Activated naive CD4-positive, alpha-beta T cell treated with anti-CD3 and anti-CD28 coated beads for 36 hours (primary cell): ENCODE results near the gene ERRFI1. TPM values are rescaled to one million over a fixed set of nuclear protein-coding genes. Genes with fewer than 3 reads are reported as not detected.

Experiments used
- CTCF ChIA-PET: fragments of 350-600 bp; sonication (Branson Sonifier 250); formaldehyde crosslinking; loops from one replicate; lab custom pipeline; 2021; ENCODE audit warnings: antibody characterized with exemption; lab: Charles Lee
- DNase-seq: peaks from one replicate; pipeline ENCODE4 v3.0.0-alpha.2; 2020
- H3K27ac Mint-ChIP-seq: one replicate; pipeline ENCODE4 v1.8.0; 2021; ENCODE audit warnings: mild to moderate bottlenecking, mixed read lengths
- H3K27me3 Mint-ChIP-seq: one replicate; pipeline ENCODE4 v1.8.0; 2021; ENCODE audit warnings: low read depth, mixed read lengths
- H3K36me3 Mint-ChIP-seq: one replicate; pipeline ENCODE4 v1.8.0; 2021; ENCODE audit warnings: low read depth, mixed read lengths
- H3K4me1 Mint-ChIP-seq: one replicate; pipeline ENCODE4 v1.8.0; 2021; ENCODE audit warnings: low read depth, mixed read lengths
- H3K4me3 Mint-ChIP-seq: one replicate; pipeline ENCODE4 v1.8.0; 2021; ENCODE audit warnings: mild to moderate bottlenecking, moderate library complexity, mixed read lengths
- H3K9me3 Mint-ChIP-seq: one replicate; pipeline ENCODE4 v1.8.0; 2021; ENCODE audit warnings: mixed read lengths
- intact Hi-C: fragments of 100-400 bp; cut with micrococcal nuclease; formaldehyde crosslinking; loops from one replicate; pipeline ENCODE4 v1.15.1; 2023
- total RNA-seq, 2 experiments: library from RNA; stranded (reverse); gene quantifications; one replicate each; pipeline ENCODE4 v1.2.3, GENCODE V29; 2021

Gene ERRFI1
- total RNA-seq, 2 experiments from 2014 or later = 0.77 to 0.95 TPM

DNA sequence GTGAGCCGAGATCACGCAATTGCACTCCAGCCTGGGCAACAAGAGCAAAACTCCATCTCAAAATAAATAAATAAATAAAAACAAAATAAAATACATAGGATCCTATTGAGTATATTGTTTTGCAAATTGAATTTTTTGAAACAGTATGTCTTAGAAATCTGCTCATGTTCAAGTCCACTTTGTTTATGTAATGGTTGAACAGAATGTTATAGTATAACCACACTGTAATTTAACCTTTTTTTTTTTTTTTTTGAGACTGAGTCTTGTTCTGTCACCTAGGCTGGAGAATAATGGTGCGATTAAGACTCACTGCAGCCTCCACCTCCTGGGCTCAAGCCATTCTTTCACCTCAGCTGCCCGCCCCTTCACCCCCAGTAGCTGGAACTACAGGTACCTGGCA lies 33.2 kb downstream of the ERRFI1 start:
- Mint-ChIP-seq H3K27me3 (no peaks in the 10 kb centered on the region), H3K36me3 (peaks cover 17% of the 10 kb centered on the region), H3K27ac (no peak overlapping the region), H3K9me3 (peaks cover 1% of the 10 kb centered on the region), H3K4me3 (no peak overlapping the region), H3K4me1 (no peaks in the 10 kb centered on the region)
- intact Hi-C loops = no loop called here
- CTCF ChIA-PET = no interaction called here
- no peak for DNase-seq

DNA sequence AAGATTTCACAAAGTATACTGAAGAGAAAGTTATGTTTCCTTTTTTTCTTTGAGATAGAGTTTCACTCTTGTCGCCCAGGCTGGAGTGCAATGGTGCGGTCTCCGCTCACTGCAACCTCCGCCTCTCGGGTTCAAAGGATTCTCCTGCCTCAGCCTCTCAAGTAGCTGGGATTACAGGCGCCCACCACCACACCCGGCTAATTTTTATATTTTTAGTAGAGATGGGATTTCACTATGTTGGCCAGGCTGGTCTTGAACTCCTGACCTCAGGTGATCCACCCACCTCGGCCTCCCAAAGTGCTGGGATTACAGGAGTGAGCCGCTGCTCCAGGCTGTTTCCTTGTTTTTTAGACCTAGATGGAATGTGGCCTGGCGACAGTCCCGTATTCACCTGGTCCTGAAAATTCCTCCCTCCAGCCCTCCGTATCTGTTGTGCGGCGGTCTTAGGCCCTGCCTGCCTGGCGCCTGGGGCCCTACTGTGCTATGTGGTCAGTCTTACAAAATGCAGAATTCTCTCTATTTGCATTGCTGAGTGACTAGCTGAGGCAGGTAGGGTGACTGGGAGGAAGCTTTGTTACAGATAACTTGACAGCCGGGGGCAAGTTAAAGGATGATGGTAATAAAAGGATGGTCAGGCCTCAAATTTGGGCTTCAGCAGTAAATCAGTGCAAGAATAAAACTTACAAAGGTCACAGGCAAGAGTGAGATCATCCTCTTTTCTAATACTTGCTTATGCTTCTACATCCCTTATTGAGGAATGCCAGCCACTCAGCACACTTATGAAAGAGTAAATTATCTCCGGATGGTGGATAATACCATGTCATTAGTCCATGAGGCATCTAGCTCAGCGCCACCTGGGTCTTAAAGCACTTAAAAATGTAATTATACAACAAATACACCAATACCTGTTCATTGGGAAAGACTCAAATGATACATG lies 34.3 kb downstream of the ERRFI1 start:
- H3K4me1 Mint-ChIP-seq = no peaks in the 10 kb centered on the region
- intact Hi-C loops = no loop called here
- no peaks in the 10 kb centered on the region for H3K9me3 Mint-ChIP-seq
- no peak overlapping the region for H3K27ac Mint-ChIP-seq
- CTCF ChIA-PET = interaction anchor here (1.0 kb wide), 1 partner anchor 23 kb away, joined by 3 read pairs; no protein-coding TSS in a partner anchor
- H3K4me3 Mint-ChIP-seq = no peak overlapping the region
- peaks cover 19% of the 10 kb centered on the region for H3K36me3 Mint-ChIP-seq
- H3K27me3 Mint-ChIP-seq = no peaks in the 10 kb centered on the region
- no peak for DNase-seq

GRCh38 chr1:7989762-7990428 lies 36.2 kb downstream of the ERRFI1 start:
- intact Hi-C loops = no loop called here
- H3K4me1 Mint-ChIP-seq = no peaks in the 10 kb centered on the region
- H3K4me3 Mint-ChIP-seq = no peak overlapping the region
- no peaks in the 10 kb centered on the region for H3K27me3 Mint-ChIP-seq
- CTCF ChIA-PET = interaction anchor here (1.1 to 1.8 kb wide), 2 partner anchors 14 to 25 kb away, joined by 3 to 6 read pairs; no protein-coding TSS in a partner anchor
- H3K36me3 Mint-ChIP-seq = peaks cover 29% of the 10 kb centered on the region
- peak overlapping the region; percentile 42 for H3K27ac Mint-ChIP-seq
- H3K9me3 Mint-ChIP-seq = no peaks in the 10 kb centered on the region
- DNase-seq = no peak

- intact Hi-C loops = no loop called here
- no peaks in the 10 kb centered on the region for H3K4me1 Mint-ChIP-seq
- H3K9me3 Mint-ChIP-seq = no peaks in the 10 kb centered on the region
- H3K27ac Mint-ChIP-seq = no peak overlapping the region
- CTCF ChIA-PET = interaction anchor here (0.7 to 1.8 kb wide), 2 partner anchors 27 to 177 kb away, joined by 6 read pairs; no protein-coding TSS in a partner anchor
- peaks cover 36% of the 10 kb centered on the region for H3K36me3 Mint-ChIP-seq
- no peak for DNase-seq
- no peaks in the 10 kb centered on the region for H3K27me3 Mint-ChIP-seq
- no peak overlapping the region for H3K4me3 Mint-ChIP-seq
Measured at GRCh38 chr1:7988576-7988975, 37.5 kb downstream of the ERRFI1 start.

DNA sequence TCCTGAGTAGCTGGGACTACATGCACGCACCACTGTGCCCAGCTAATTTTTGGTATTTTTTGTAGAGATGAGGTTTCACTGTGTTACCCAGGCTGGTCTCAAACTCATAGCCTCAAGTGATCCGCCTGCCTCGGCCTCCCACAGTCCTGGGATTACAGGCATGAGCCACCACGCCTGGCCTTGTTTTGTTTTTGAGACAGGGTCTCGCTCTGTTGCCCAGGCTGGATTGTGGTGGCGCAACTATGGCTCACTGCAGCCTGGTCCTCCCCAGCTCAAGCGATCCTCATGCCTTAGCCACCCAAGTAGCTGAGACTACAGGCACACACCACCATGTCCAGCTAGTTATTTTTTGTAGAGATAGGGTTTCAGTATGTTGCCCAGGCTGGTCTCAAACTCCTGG lies 38.6 kb downstream of the ERRFI1 start:
- Mint-ChIP-seq H3K4me3 (no peak overlapping the region), H3K27ac (no peak overlapping the region), H3K27me3 (no peaks in the 10 kb centered on the region), H3K4me1 (peaks cover under 1% of the 10 kb centered on the region), H3K9me3 (no peaks in the 10 kb centered on the region), H3K36me3 (peaks cover 39% of the 10 kb centered on the region)
- intact Hi-C loops = no loop called here
- CTCF ChIA-PET = interaction anchor here (0.5 kb wide), 1 partner anchor 319 kb away, joined by 3 read pairs; no protein-coding TSS in a partner anchor
- DNase-seq = no peak

DNA sequence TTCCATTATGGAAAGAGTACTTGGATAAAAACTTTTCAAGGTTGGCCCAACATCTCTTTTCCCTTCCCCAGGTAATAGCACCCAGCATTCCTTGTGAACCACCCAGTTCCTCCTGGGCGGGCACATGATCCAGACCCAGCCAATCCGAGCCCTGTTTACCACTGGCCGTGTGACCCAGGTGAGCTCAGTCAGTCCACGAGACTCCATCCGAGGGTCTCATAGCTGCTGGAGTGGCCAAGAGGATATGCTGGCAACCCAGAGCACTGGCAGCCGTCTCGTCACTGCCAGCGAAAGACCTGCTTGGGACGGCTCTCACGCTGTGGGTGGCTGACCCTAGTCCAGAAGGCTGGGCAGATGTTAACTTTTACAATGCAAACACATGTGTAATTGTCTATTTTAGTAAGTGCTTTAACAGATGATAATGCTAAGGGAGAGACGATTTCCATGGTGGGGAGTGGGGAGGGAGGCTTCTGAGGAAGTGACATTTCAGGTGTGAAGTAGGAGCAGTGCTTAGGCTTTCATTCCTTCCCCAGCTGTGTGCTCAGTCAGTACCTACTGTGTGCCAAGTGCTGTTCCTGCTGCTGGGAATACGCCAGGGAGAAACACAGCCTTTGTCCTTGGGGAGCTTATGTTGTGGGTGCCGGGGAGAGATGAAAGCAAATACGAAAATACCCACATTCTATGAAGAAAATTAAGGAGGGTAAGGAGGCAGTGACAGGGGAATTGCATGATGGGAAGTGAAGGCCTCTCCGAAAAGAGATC lies 40.1 kb downstream of the ERRFI1 start:
- intact Hi-C loops = no loop called here
- no peaks in the 10 kb centered on the region for H3K9me3 Mint-ChIP-seq
- no peaks in the 10 kb centered on the region for H3K27me3 Mint-ChIP-seq
- H3K36me3 Mint-ChIP-seq = peaks cover 46% of the 10 kb centered on the region
- DNase-seq = no peak
- peaks cover 5% of the 10 kb centered on the region for H3K4me1 Mint-ChIP-seq
- CTCF ChIA-PET = interaction anchor here (2.3 kb wide), 1 partner anchor 11 kb away, joined by 10 read pairs; no protein-coding TSS in a partner anchor
- H3K4me3 Mint-ChIP-seq = no peak overlapping the region
- H3K27ac Mint-ChIP-seq = no peak overlapping the region

GRCh38 chr1:7984811-7985210 lies 41.3 kb downstream of the ERRFI1 start:
- Mint-ChIP-seq H3K36me3 (peaks cover 42% of the 10 kb centered on the region), H3K4me3 (no peak overlapping the region)

GRCh38 chr1:7983086-7983778 lies 42.9 kb downstream of the ERRFI1 start:
- Mint-ChIP-seq H3K27me3 (no peaks in the 10 kb centered on the region), H3K4me3 (no peak overlapping the region), H3K36me3 (peaks cover 42% of the 10 kb centered on the region), H3K4me1 (peaks cover 5% of the 10 kb centered on the region), H3K27ac (no peak overlapping the region), H3K9me3 (no peaks in the 10 kb centered on the region)
- DNase-seq = no peak
- CTCF ChIA-PET = interaction anchor here (0.6 to 2.4 kb wide), 8 partner anchors 13 to 743 kb away, joined by 3 to 9 read pairs (median 3); no protein-coding TSS in a partner anchor
- intact Hi-C loops = no loop called here

More at GRCh38 chr1:7984811-7985210, 41.3 kb downstream of the ERRFI1 start:
- DNase-seq = no peak
- intact Hi-C loops = no loop called here
- Mint-ChIP-seq H3K4me1 (peaks cover 5% of the 10 kb centered on the region), H3K27me3 (no peaks in the 10 kb centered on the region), H3K27ac (no peak overlapping the region), H3K9me3 (no peaks in the 10 kb centered on the region)
- CTCF ChIA-PET = interaction anchor here (0.8 to 2.4 kb wide), 5 partner anchors 9 to 365 kb away, joined by 3 to 10 read pairs (median 3); no protein-coding TSS in a partner anchor

DNA sequence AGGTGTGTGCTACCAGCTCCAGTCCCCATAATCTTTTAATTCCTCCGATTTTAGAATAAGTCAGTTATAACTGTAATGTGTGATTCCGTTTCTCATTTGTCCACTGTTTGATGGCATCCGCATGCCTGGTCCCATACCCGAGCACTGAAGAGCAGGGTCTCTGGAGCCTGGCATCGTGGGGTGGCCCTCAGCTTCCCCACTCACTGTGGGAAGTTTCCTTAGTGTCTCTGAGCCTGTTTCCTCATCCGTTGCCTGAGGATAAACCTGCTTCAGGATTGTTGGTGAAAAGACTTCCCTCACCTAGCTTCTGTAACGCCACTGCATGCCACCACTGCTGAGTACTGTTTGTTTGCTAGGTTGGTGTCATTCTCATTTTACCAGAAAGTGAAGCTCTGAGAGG lies 45.1 kb downstream of the ERRFI1 start:
- intact Hi-C loops = no loop called here
- H3K4me1 Mint-ChIP-seq = peaks cover 5% of the 10 kb centered on the region
- H3K27ac Mint-ChIP-seq = no peak overlapping the region
- CTCF ChIA-PET = interaction anchor here (1.1 to 1.2 kb wide), 2 partner anchors 15 to 35 kb away, joined by 4 to 6 read pairs; no protein-coding TSS in a partner anchor
- no peaks in the 10 kb centered on the region for H3K27me3 Mint-ChIP-seq
- H3K4me3 Mint-ChIP-seq = no peak overlapping the region
- DNase-seq = no peak
- H3K9me3 Mint-ChIP-seq = no peaks in the 10 kb centered on the region
- H3K36me3 Mint-ChIP-seq = peaks cover 37% of the 10 kb centered on the region

- H3K27ac Mint-ChIP-seq = peak overlapping the region; percentile 28
- H3K4me3 Mint-ChIP-seq = no peak overlapping the region
- no peaks in the 10 kb centered on the region for H3K9me3 Mint-ChIP-seq
- CTCF ChIA-PET = interaction anchor here (0.5 to 2.0 kb wide), 10 partner anchors 10 to 1096 kb away, joined by 3 to 12 read pairs (median 4); partner anchors contain the start of gene TNFRSF9
- no peaks in the 10 kb centered on the region for H3K27me3 Mint-ChIP-seq
- intact Hi-C loops = no loop called here
- peaks cover 2% of the 10 kb centered on the region for H3K4me1 Mint-ChIP-seq
- H3K36me3 Mint-ChIP-seq = peaks cover 41% of the 10 kb centered on the region
- DNase-seq = peak; percentile 56
Measured at GRCh38 chr1:7975212-7975865, 50.8 kb downstream of the ERRFI1 start.

GRCh38 chr1:7973086-7973485 lies 53.0 kb downstream of the ERRFI1 start:
- Mint-ChIP-seq H3K27me3 (no peaks in the 10 kb centered on the region), H3K4me1 (peaks cover 4% of the 10 kb centered on the region), H3K9me3 (no peaks in the 10 kb centered on the region), H3K4me3 (no peak overlapping the region), H3K36me3 (peaks cover 41% of the 10 kb centered on the region), H3K27ac (no peak overlapping the region)
- CTCF ChIA-PET = interaction anchor here (0.6 kb wide), 1 partner anchor 115 kb away, joined by 3 read pairs; no protein-coding TSS in a partner anchor
- intact Hi-C loops = no loop called here
- no peak for DNase-seq
